Chondrocyte (in vitro differentiated cells): Measurements from ENCODE around the gene PPARG. TPM values are rescaled to one million over a fixed set of nuclear protein-coding genes. Genes with fewer than 3 reads are reported as not detected.

Experiments used
- DNase-seq: peaks from one replicate; pipeline ENCODE4 v3.0.0; 2021; ENCODE audit warnings: mixed read lengths, low spot score
- H3K27ac Mint-ChIP-seq: one replicate; pipeline ENCODE4 v1.8.0; 2021; ENCODE audit warnings: mild to moderate bottlenecking, moderate library complexity, mixed read lengths; ENCODE audit not compliant: unreplicated experiment
- H3K27me3 Mint-ChIP-seq: 2 replicates; pipeline ENCODE4 v1.8.0; 2021; ENCODE audit warnings: low read depth, mixed read lengths
- H3K36me3 Mint-ChIP-seq: 2 replicates; pipeline ENCODE4 v1.8.0; 2021; ENCODE audit warnings: low read depth, mixed read lengths
- H3K4me1 Mint-ChIP-seq: 2 replicates; pipeline ENCODE4 v1.8.0; 2021; ENCODE audit warnings: low read depth, mild to moderate bottlenecking, mixed read lengths
- H3K4me3 Mint-ChIP-seq: one replicate; pipeline ENCODE4 v1.8.0; 2021; ENCODE audit warnings: mild to moderate bottlenecking, moderate library complexity, mixed read lengths; ENCODE audit not compliant: unreplicated experiment
- H3K9me3 Mint-ChIP-seq: 2 replicates; pipeline ENCODE4 v1.8.0; 2021; ENCODE audit warnings: low read depth, mixed read lengths
- total RNA-seq: library from RNA; stranded (reverse); gene quantifications from 3 replicates; pipeline ENCODE4 v1.2.1, GENCODE V29; 2021
- TF ChIP-seq, protein P1 (sequence below): fragments of 200-600 bp; sonication (generic); IDR thresholded peaks from 2 replicates; pipeline ENCODE4 v1.5.0; 2021; ENCODE audit warnings: antibody characterized with exemption, mild to moderate bottlenecking, moderate library complexity

PPARG gene
- total RNA-seq, 1 donor from 2014 or later = 9.2 TPM

- H3K36me3 Mint-ChIP-seq = peaks cover 6% of the 10 kb centered on the region
Observed at GRCh38 chr3:12369598-12369997, 80.7 kb downstream of the PPARG start.

GRCh38 chr3:12370758-12371157, 81.9 kb downstream of the PPARG start:
- peaks cover 6% of the 10 kb centered on the region for H3K4me1 Mint-ChIP-seq
- H3K4me3 Mint-ChIP-seq = no peak overlapping the region
- peaks cover 4% of the 10 kb centered on the region for H3K27me3 Mint-ChIP-seq
- peaks cover 3% of the 10 kb centered on the region for H3K36me3 Mint-ChIP-seq
- TF ChIP-seq, protein P1, sequence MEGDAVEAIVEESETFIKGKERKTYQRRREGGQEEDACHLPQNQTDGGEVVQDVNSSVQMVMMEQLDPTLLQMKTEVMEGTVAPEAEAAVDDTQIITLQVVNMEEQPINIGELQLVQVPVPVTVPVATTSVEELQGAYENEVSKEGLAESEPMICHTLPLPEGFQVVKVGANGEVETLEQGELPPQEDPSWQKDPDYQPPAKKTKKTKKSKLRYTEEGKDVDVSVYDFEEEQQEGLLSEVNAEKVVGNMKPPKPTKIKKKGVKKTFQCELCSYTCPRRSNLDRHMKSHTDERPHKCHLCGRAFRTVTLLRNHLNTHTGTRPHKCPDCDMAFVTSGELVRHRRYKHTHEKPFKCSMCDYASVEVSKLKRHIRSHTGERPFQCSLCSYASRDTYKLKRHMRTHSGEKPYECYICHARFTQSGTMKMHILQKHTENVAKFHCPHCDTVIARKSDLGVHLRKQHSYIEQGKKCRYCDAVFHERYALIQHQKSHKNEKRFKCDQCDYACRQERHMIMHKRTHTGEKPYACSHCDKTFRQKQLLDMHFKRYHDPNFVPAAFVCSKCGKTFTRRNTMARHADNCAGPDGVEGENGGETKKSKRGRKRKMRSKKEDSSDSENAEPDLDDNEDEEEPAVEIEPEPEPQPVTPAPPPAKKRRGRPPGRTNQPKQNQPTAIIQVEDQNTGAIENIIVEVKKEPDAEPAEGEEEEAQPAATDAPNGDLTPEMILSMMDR = peak; percentile 13
- H3K9me3 Mint-ChIP-seq = peaks cover 11% of the 10 kb centered on the region
- DNase-seq = no peak
- no peak overlapping the region for H3K27ac Mint-ChIP-seq

More at GRCh38 chr3:12369598-12369997, 80.7 kb downstream of the PPARG start:
- Mint-ChIP-seq H3K4me1 (peaks cover 6% of the 10 kb centered on the region), H3K27me3 (peaks cover 1% of the 10 kb centered on the region), H3K4me3 (no peak overlapping the region), H3K27ac (no peak overlapping the region), H3K9me3 (peaks cover 13% of the 10 kb centered on the region)
- no peak for DNase-seq
- TF ChIP-seq, protein P1 = no peak

- Mint-ChIP-seq H3K9me3 (peaks cover 4% of the 10 kb centered on the region), H3K36me3 (no peaks in the 10 kb centered on the region), H3K4me1 (peaks cover 6% of the 10 kb centered on the region), H3K4me3 (no peak overlapping the region), H3K27me3 (peaks cover 4% of the 10 kb centered on the region), H3K27ac (no peak overlapping the region)
- DNase-seq = no peak
- TF ChIP-seq, protein P1 = no peak
Observed at GRCh38 chr3:12371525-12372140, 82.8 kb downstream of the PPARG start.

GRCh38 chr3:12372741-12373280, 83.9 kb downstream of the PPARG start:
- Mint-ChIP-seq H3K36me3 (no peaks in the 10 kb centered on the region), H3K4me3 (no peak overlapping the region), H3K9me3 (no peaks in the 10 kb centered on the region), H3K4me1 (peaks cover 6% of the 10 kb centered on the region), H3K27me3 (peaks cover 6% of the 10 kb centered on the region), H3K27ac (no peak overlapping the region)
- TF ChIP-seq, protein P1 = no peak
- no peak for DNase-seq

DNA sequence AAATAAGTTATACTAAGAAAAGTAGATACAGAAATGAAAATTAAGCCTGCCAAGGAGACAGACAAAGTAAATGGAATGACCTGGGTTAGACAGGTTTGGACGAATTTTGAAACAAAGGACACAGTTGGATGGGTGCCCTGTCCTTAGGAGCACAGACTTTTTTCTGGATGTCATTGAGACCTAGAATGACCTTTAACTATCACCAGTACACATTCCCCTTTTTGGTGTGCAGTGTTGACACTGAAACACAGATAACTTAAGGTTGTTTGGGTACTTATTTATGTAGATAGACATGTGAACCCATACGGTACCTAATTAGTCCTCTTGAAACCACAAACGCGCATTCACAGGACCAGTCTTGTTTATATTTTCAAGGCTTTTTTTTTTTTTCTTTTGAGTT, 86.7 kb downstream of the PPARG start:
- Mint-ChIP-seq H3K36me3 (peaks cover 2% of the 10 kb centered on the region), H3K9me3 (no peaks in the 10 kb centered on the region), H3K27ac (no peak overlapping the region), H3K4me3 (no peak overlapping the region), H3K4me1 (peaks cover 6% of the 10 kb centered on the region), H3K27me3 (peaks cover 6% of the 10 kb centered on the region)
- TF ChIP-seq, protein P1 = no peak
- no peak for DNase-seq
